Daoy (cell line): ENCODE data around the gene ALK. TPM values are rescaled to one million over a fixed set of nuclear protein-coding genes. Genes with fewer than 3 reads are reported as not detected.
A peak's percentile ranks its signal among the peaks of the same experiment; 100 is the strongest.

ENCODE experiments used
- DNase-seq: peaks from one replicate; pipeline ENCODE4 v3.0.0-alpha.2; 2015; ENCODE audit warnings: low read depth
- total RNA-seq: library from RNA; depleted of rRNA; stranded (reverse); fragments of >200 nt; shearing (Covaris generic); gene quantifications from 2 replicates; pipeline ENCODE4 v1.2.3, GENCODE V29; 2014

ALK gene
- total RNA-seq, 1 experiment from 2014 or later, result 0.11 TPM

DNA sequence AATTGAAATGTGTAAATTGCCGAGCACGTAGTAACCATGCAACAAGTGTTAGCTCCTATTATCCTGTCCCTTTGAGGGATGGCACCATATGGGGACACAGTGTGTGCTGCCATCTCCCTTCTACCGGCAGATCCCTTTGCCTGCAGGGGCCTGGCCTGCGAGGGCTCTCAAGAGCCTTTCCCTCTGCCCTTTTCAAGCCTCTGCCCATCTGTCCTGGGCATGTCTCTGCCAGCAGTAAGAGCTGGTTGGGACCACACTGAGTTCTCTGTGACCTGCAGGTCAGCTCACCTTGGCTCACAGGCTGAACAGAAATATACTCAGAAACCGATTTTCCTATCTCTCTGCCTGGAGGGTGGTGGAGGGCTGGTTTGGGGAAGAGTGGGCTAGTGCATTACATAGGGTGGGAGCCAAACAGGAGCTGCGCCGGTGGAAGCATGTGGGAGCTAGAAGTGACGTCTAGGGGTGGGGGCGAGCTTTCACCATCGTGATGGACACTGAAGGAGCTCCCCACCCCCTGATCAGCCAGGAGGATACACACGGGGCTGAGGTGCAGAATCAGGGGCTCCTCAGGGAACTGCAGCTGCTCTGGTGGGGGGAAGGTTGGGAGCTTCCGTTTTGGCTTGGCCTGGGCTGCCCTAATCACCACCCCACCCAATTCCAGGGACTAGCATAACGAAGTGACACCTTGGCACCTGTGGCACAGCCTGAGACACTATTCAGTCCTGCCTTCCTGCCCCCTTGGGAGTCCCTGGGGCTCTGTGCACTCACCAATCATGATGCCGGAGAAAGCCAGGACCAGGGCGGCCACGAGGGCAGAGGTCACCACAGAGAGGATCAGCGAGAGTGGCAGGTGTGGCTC lies 696.5 kb downstream of the ALK start:
- no peak for DNase-seq

DNA sequence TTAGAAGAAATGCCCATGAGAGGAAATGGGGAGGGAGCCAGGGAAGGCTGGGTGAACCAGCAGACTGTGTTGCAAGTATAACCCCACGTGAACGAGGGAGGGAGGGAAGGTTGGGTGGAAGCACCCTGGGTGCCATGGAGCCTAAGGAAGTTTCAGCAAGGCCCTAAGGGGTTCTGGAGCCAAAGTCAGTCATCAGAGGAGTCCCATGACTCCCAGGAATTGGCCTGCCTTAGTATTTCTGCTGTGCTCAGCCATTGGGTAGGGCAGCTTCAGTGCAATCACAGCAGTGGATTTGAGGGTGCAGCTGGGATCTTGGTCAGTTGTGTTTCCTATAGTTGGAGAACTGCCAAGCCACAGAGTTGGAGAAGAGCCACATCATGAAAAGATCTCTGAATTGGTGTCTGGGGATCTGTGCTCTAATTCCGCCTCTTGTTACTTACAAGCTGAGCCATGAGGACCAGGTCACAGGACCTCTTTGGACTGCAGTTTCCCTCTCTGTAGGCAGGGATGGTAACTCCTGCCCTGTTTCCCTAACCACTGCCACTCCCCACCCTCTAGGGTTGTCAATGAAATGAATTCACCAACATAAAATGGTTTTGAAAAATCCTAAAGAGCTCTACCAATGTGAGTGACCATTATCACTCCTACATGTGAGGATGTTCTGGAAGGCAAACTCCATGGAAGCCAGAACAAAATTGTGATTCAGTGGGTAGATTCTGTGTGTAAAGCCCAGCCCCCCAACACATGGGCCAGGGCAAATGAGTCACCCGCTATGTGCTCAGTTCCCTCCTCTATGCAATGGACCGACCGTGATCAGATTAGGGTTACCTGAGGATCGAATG lies 697.3 kb downstream of the ALK start:
- peak; percentile 68 for DNase-seq

DNA sequence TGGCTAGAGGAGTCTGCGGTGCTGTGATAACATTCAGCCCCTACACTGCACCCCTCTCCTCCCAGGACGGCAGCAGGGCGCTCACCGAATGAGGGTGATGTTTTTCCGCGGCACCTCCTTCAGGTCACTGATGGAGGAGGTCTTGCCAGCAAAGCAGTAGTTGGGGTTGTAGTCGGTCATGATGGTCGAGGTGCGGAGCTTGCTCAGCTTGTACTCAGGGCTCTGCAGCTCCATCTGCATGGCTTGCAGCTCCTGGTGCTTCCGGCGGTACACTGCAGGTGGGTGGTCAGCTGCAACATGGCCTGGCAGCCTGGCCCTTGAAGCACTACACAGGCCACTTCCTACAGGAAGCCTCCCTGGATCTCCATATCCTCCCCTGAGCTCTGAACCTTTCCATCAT lies 698.1 kb downstream of the ALK start:
- DNase-seq, result no peak

DNA sequence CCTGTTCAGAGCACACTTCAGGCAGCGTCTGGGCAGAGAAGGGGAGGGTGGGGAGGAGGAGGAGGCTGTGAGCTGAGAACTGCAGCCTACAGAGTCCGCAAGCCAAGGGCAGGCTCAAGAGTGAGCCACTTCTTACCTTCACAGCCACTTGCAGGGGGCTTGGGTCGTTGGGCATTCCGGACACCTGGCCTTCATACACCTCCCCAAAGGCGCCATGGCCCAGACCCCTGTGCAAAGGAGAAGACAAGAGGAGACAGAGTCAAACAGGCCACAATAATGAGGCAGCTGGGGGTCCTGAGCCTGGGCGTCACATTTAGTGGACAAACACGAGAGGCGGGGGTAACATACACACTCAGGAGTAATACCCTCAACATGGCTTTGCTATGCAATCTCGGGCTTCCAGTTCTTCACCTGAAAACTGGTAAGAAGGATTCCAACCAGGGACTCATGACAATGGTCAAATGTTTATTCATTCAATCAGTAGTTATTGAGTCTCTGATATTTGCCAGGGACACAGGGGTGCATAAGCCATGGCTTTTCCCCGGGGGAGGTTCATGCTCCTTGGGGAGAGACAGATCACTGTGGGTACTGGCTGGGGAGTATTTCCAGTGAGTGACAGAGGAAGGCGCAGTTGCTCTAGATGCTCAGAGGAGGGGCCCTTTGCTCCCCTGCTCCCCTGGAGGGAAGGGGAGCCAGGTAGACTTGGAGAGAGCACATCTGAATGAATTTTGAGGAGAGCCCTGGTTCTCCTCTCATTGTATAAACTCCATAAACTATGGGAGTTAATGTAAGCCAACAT lies 698.8 kb downstream of the ALK start:
- DNase-seq, result no peak

GRCh38 chr2:29220506-29221270 lies 700.7 kb downstream of the ALK start:
- DNase-seq, result no peak

DNA sequence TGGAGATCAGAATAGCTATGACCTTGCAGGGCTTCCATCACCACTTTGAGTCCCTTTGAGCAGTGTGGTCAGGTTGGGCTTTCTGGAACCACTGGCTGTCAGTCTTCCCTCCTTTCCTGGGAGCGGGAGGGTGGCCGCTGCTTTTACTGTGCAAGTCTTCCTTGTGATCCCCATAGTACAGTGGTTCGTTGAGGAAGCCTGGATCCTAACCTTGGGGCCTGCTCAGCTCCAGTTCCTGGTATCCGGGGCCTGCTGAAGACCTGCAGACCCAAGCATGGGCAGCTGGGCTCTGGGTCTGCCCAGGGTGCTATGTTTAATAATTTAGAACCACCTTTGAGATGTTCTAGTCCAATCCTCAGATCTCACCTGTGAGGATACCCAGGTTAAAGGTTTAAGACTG lies 702.0 kb downstream of the ALK start:
- no peak for DNase-seq

DNA sequence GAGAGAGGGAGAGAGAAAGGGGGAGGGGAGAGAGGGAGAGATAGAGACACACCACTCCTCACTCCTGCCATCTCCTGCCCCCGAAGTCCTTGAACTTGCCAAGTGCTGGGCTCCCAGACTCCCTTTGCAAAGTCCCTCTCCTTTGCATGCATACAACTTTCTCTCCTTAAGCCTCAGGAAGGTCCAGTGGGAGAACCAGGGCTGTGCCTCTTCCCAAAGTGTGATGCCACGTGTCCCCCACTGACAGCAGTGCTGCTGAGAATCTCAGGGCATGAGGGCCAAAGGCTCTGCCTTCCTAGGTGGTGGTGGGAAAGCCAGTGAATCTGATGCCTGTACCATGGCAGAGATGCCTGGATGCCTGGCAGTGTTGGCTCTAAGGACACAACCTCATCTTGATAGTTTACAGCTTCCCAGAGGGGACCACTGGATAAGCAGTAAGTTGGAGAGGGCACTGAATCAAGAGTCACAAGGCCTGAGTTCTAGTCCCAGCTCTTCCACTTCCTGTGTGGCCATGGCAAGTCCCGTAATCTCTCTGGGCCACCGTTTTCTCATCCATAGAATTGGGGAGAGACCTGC lies 702.7 kb downstream of the ALK start:
- DNase-seq, result no peak

DNA sequence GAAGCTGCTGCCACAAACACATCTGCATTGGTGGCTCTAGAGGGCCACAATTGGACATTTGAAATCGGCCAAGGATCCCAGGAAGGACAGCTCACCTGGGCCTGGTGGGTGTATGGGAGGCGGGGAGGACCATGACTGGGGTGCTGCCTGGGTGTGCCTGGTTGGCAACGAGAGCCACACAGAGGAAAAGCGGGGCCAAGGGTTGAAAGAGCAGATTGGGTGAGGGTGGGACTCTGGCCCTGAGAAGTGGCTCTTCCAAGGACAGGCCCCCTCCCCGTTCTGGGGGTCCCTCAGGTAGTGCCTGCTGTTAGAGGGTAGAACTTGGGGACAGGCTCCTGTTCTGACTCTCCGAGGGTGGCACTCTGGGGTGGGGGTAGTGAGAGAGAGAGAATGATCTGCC lies 703.3 kb downstream of the ALK start:
- no peak for DNase-seq

GRCh38 chr2:29216609-29216909 lies 704.8 kb downstream of the ALK start:
- no peak for DNase-seq

DNA sequence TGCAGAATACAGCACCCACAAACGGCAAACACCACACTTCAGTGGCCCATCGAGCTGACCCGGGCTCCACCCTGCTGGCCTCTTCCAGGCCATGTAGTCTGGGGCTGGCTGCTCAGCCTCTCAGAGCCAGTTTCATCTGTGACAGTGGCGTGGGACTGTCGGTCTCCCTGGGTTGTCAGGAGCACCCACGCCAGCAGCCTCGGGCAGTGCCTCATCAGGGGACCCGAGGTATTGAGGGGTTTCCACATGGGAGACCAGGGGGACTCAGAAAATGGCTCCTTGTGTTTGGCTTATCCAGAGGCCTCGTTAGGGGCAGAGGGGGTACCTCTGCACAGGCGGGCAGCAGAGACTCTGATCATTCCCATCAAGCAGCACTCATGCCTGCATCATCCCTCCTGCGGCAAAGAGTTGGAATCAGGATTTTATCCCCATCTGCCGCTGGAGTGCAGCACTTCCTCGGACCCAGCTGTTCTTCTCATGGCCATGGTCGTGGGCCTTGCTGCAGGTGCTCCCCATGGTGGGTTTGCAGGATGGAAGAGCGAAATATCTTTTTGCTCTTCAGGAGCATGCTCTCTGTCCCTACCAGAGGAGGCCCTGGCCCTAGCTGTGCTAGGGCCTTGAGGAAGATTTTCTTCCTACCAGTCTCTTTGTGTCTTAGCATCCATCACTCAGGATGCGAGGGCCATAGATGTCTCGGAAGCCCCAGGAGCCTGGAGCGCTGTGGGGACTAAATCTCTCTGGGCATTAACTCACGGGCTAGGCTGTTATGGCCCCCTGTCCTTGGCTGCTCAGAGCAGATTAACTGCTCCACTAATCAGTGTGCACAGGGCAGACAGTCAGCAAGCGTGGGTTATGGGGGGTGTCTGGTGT lies 705.4 kb downstream of the ALK start:
- DNase-seq, result no peak

DNA sequence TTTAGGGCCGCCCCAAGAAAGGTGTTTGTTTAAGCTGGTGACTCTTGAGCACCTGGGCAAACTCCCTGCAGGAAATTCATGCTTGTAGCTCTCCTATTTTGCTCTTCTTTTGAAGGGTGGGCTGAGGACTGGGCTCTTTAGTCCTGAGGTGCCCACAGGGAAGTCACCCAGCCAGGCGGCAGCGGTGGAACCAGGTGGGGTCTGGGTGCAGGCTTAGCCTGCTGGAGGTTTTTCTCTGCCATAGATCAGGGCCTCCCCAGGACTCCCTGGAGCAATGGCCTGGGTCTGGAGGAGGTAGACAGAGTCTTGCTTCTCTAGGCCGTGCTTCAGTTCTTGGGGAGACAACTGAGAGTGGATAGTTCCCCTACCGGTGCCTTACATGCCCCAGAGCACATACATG lies 706.3 kb downstream of the ALK start:
- no peak for DNase-seq

DNA sequence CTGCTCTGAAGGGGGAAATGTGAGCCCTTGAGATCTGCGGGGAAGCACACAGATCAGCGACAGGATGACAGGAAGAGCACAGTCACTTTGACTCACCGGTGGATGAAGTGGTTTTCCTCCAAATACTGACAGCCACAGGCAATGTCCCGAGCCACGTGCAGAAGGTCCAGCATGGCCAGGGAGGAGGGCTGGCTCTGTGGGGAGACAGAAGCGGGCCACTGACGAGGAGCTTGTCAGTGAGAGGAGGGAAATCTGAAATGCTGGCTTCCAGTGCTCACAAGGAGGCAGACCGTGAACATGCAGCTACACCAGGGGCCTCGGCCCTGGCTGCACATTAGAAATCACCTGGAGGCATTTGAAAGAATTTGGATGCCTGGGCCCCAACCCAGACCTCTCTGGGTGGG lies 707.5 kb downstream of the ALK start:
- DNase-seq, result peak; percentile 64

DNA sequence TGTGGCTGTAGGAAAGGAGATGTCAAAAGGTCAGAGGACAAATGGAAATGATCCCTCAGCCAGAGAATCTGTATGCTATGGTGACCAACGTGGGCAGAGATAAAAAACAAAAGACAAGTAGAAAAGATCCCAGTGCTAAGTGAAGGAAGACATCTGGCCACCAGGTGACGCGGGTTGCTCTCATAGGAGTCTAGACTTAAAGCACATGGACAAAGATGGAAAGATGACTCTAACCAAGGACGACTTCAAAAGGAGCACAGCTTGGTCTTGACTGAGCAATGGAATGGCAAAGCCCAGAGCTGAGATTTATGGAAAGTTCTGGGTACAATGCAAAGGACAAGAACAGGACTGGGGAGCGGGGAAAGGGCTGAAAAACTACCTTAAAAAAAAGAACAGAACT lies 709.4 kb downstream of the ALK start:
- DNase-seq, result no peak

DNA sequence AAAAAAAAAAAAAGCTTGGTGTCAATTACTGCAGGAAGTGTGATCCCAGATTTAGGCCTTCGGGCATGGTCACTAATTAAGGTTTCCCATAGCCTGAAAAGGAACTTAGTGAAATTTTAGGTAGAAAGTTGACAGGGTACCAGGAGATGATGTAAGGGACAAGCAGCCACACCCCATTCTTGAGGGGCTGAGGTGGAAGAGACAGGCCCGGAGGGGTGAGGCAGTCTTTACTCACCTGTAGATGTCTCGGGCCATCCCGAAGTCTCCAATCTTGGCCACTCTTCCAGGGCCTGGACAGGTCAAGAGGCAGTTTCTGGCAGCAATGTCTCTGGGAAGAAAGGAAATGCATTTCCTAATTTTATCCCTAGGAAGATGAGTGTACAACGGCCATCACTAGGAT lies 711.8 kb downstream of the ALK start:
- no peak for DNase-seq

GRCh38 chr2:29207352-29208148 lies 713.8 kb downstream of the ALK start:
- DNase-seq, result no peak

GRCh38 chr2:29206941-29207340 lies 714.4 kb downstream of the ALK start:
- DNase-seq, result no peak

DNA sequence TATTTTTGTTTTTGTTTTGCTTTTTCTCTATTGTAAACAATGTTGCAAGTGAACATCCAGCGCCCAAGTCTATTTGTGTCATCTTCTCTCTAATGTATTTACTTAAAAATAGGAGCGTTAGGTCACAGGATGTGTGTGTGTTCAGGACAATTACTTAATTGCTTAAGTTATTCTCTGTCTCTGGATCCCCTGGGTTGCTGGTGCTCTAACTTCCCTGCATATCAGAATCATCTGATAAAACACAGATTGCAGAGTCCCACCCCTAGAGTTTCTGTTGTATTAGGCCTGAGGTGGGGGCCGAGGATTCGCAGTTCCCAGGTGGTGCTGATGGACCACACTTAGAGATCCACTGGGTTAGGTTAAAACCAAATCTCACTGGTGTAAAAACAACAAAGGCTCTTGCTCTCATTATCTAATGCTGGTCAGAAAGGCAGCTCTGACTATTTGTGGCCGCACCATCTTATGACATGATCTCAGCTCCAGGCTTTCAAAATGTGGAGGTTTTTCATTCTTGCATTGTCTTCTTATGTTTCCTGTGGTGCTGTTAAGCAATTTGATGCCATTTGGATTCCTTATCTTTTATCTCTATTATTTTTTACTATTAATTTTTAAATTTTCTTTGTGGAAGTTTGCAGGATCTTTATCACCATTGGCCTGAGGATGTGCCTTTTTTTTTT lies 718.4 kb downstream of the ALK start:
- DNase-seq, result no peak

- DNase-seq, result no peak
Observed at GRCh38 chr2:29201979-29202378, 719.4 kb downstream of the ALK start.
